K562 (cell line): ENCODE measurements around the gene DUSP10. TPM values are rescaled to one million over a fixed set of nuclear protein-coding genes. Genes with fewer than 3 reads are reported as not detected.

Source experiments
- ATAC-seq: fragments of 200-7000 bp; cut with Tn5 transposase; 3 replicates; pipeline ENCODE4 v1.9.1; 2020; ENCODE audit warnings: moderate library complexity
- BruUV-seq: library from RNA; stranded (reverse); fragments of 400-500 nt; replicated peaks from 2 replicates; lab custom pipeline; 2021; lab: Mats Ljungman, UMichigan
- CTCF ChIA-PET: fragments of 300-600 bp; formaldehyde crosslinking; extraction: SDS; loops from one replicate; lab custom pipeline; 2021; ENCODE audit warnings: low intra/inter-chr PET ratio; lab: Yijun Ruan, JAX
- POLR2A ChIA-PET: fragments of 300-600, 350-650 bp; sonication (Branson Sonifier 250); formaldehyde crosslinking; extraction: SDS; loops from one replicate; lab custom pipeline; 2021; ENCODE audit warnings: antibody characterized with exemption, inconsistent platforms; lab: Yijun Ruan, JAX
- DNase-seq, 4 experiments: peaks; one replicate each; pipeline versions ENCODE4 v3.0.0 to v3.0.0-alpha.2; 2011 to 2018; ENCODE audit warnings: low spot score in 3 of 4, mixed read lengths in 3 of 4; ENCODE audit errors: extremely low read depth in 1 of 4
- FAIRE-seq: peaks from 2 replicates; lab custom pipeline; 2011; peaks lifted over from hg19 to GRCh38; lab: Jason Lieb, UNC
- H2AFZ ChIP-seq: 2 replicates; pipeline ENCODE4 v1.6.0; 2011; ENCODE audit warnings: low read depth, low read length, control low read depth, inconsistent platforms
- H3K27ac ChIP-seq: fragments of 200-600 bp; 3 replicates; pipeline ENCODE4 v1.8.0; 2011; ENCODE audit warnings: low read depth, mild to moderate bottlenecking, control low read depth, inconsistent platforms, low read length, moderate library complexity, mixed read lengths; ENCODE audit errors: extremely low read depth
- H3K27me3 ChIP-seq, 2 experiments: fragments of 300-600 bp in 1 of 2; 2 replicates in 1 of 2; 3 replicates in 1 of 2; pipeline versions ENCODE4 v1.6.0 to v1.8.0; 2011; ENCODE audit warnings: inconsistent platforms in 2 of 2, low read length in 2 of 2, mild to moderate bottlenecking in 1 of 2, mixed read lengths in 1 of 2, moderate library complexity in 1 of 2; ENCODE audit not compliant: control insufficient read depth in 2 of 2, insufficient read depth in 2 of 2
- H3K36me3 ChIP-seq: fragments of 300-600 bp; 3 replicates; pipeline ENCODE4 v1.8.0; 2011; ENCODE audit warnings: mild to moderate bottlenecking, low read length, inconsistent platforms; ENCODE audit not compliant: control insufficient read depth, insufficient read depth
- H3K4me1 ChIP-seq, 2 experiments: fragments of 200-600 bp in 1 of 2; replicated peaks in 1 of 2; 2 replicates in 1 of 2; 3 replicates in 1 of 2; pipeline versions ENCODE4 v1.5.1 to v1.8.0; 2011; ENCODE audit warnings: inconsistent platforms in 2 of 2, low read length in 2 of 2, mild to moderate bottlenecking in 1 of 2, mixed read lengths in 1 of 2, moderate library complexity in 1 of 2; ENCODE audit not compliant: control insufficient read depth in 2 of 2, insufficient read depth in 2 of 2
- H3K4me2 ChIP-seq: 2 replicates; pipeline ENCODE4 v1.6.1; 2011; ENCODE audit warnings: low read length, control low read depth, inconsistent platforms, mixed read lengths; ENCODE audit not compliant: insufficient read depth
- H3K4me3 ChIP-seq: fragments of 200-600 bp; sonication (generic), shearing (Covaris generic); 2 replicates; pipeline ENCODE4 v1.5.1; 2016; ENCODE audit warnings: control low read depth, inconsistent platforms
- H3K79me2 ChIP-seq: fragments of 200-600 bp; 3 replicates; pipeline ENCODE4 v1.8.0; 2011; ENCODE audit warnings: low read length, inconsistent platforms; ENCODE audit not compliant: control insufficient read depth, insufficient read depth
- H3K9ac ChIP-seq, 2 experiments: 2 replicates each; pipeline versions ENCODE4 v1.6.0 to v1.6.1; 2011; ENCODE audit warnings: low read depth in 2 of 2, low read length in 2 of 2, control low read depth in 1 of 2, inconsistent platforms in 1 of 2, mild to moderate bottlenecking in 1 of 2, mixed read lengths in 1 of 2; ENCODE audit not compliant: insufficient read depth in 1 of 2
- H3K9me1 ChIP-seq: one replicate; pipeline ENCODE4 v1.6.0; 2011; ENCODE audit warnings: inconsistent platforms, mild to moderate bottlenecking, low read length, moderate library complexity; ENCODE audit not compliant: control insufficient read depth, insufficient read depth
- H3K9me3 ChIP-seq: replicated peaks from 2 replicates; pipeline ENCODE4 v1.5.1; 2011; ENCODE audit warnings: low read depth, low read length, inconsistent platforms; ENCODE audit not compliant: control insufficient read depth, insufficient read depth
- H4K20me1 ChIP-seq: replicated peaks from 2 replicates; pipeline ENCODE4 v1.6.1; 2011; ENCODE audit warnings: low read length, inconsistent platforms, mixed read lengths; ENCODE audit not compliant: control insufficient read depth, insufficient read depth
- ATF3 ChIP-seq, 2 experiments: fragments of 450-650 bp in 1 of 2; sonication (generic) in 1 of 2; formaldehyde crosslinking in 1 of 2; IDR thresholded peaks in 1 of 2; conservative IDR thresholded peaks in 1 of 2; 2 replicates each; pipeline versions ENCODE4 v1.6.1 to v1.8.1; 2016 to 2023; ENCODE audit warnings: mild to moderate bottlenecking in 2 of 2, moderate library complexity in 2 of 2, inconsistent platforms in 1 of 2, missing genetic modification reagents in 1 of 2
- BRF1 ChIP-seq: IDR thresholded peaks from 3 replicates; pipeline ENCODE4 v1.6.1; 2011; ENCODE audit warnings: borderline replicate concordance, mild to moderate bottlenecking; ENCODE audit not compliant: insufficient read length; ENCODE audit errors: extremely low read depth
- CCAR2 ChIP-seq: fragments of 200-400 bp; formaldehyde crosslinking; IDR thresholded peaks from 2 replicates; pipeline ENCODE4 v1.6.1; 2017; ENCODE audit warnings: mild to moderate bottlenecking, low read depth, low read length
- CREB3 ChIP-seq: fragments of 450-650 bp; conservative IDR thresholded peaks from 2 replicates; pipeline ENCODE4 v1.6.1; 2016; ENCODE audit warnings: missing genetic modification characterization, low read depth, mild to moderate bottlenecking, missing compliant biosample characterization, moderate library complexity
- DMBX1 ChIP-seq: fragments of 250-450 bp; sonication (Bioruptor Pico); IDR thresholded peaks from 2 replicates; pipeline ENCODE4 v1.8.0; 2022; ENCODE audit warnings: inconsistent platforms, mild to moderate bottlenecking, moderate library complexity, borderline replicate concordance
- E2F3 ChIP-seq: fragments of 250-450 bp; sonication (Bioruptor Pico); IDR thresholded peaks from 2 replicates; pipeline ENCODE4 v1.4.0; 2020; ENCODE audit warnings: mild to moderate bottlenecking
- GABPB1 ChIP-seq: sonication (generic); formaldehyde crosslinking; IDR thresholded peaks from 2 replicates; pipeline ENCODE4 v1.8.0; 2022; ENCODE audit warnings: mild to moderate bottlenecking, missing genetic modification reagents
- RFX1 ChIP-seq: fragments of 450-650 bp; IDR thresholded peaks from 2 replicates; pipeline ENCODE4 v1.6.1; 2016; ENCODE audit warnings: mild to moderate bottlenecking, moderate library complexity
- SMARCE1 ChIP-seq: fragments of 450-650 bp; IDR thresholded peaks from 2 replicates; pipeline ENCODE4 v1.7.1; 2016; ENCODE audit warnings: mild to moderate bottlenecking
- ZBTB1 ChIP-seq: sonication (generic); formaldehyde crosslinking; IDR thresholded peaks from 2 replicates; pipeline ENCODE4 v1.8.1; 2023; ENCODE audit warnings: missing genetic modification reagents, low read depth, mild to moderate bottlenecking, borderline replicate concordance
- ZNF639 ChIP-seq, 2 experiments: fragments of 200-800 bp in 1 of 2; sonication (Bioruptor generic) in 1 of 2; sonication (generic) in 1 of 2; formaldehyde crosslinking in 1 of 2; IDR thresholded peaks in 1 of 2; conservative IDR thresholded peaks in 1 of 2; 2 replicates each; pipeline versions ENCODE4 v1.5.0 to v1.6.1; 2016 to 2020; ENCODE audit warnings: missing compliant biosample characterization in 1 of 2, missing genetic modification characterization in 1 of 2, missing genetic modification reagents in 1 of 2
- WGBS: fragments of 100-300 bp; shearing (Covaris generic); methylation state at CpG from one replicate; pipeline ENCODE4 v1.1.6; 2016; ENCODE audit warnings: low coverage, mixed read lengths; ENCODE audit not compliant: insufficient coverage; ENCODE audit errors: missing lambda C conversion rate; 5-methylcytosine and 5-hydroxymethylcytosine counted together
- in situ Hi-C: fragments of 300-500 bp; cut with MboI; formaldehyde crosslinking; loops from 4 replicates; pipeline ENCODE4 v1.15.0; 2018; ENCODE audit warnings: inconsistent platforms, mixed read lengths
- intact Hi-C: fragments of 100-400 bp; cut with micrococcal nuclease; formaldehyde crosslinking; loops from 2 replicates; pipeline ENCODE4 v1.14.2; 2022
- polyA plus RNA-seq, 8 experiments: library from polyadenylated mRNA; depleted of rRNA in 4 of 8; stranded (reverse) in 5 of 8; unstranded in 3 of 8; fragments of >200 nt; fragmentation: Nextera tagmentation in 2 of 8; fragmentation: Illumina TruSeq in 1 of 8; extraction: Ambion mirVana in 2 of 8; extraction: Trizol in 1 of 8; gene quantifications; 2 replicates each; pipeline versions ENCODE4 v1.2.1 to v1.2.3, GENCODE V29; 2011 to 2014; ENCODE audit warnings: inconsistent platforms in 1 of 8, missing spikeins in 1 of 8
- total RNA-seq, 7 experiments: library from RNA; depleted of rRNA in 6 of 7; stranded (reverse); fragments of >200 nt in 6 of 7; fragmentation: Illumina TruSeq in 2 of 7; extraction: Trizol in 2 of 7; gene quantifications; 2 replicates each; pipeline versions ENCODE4 v1.2.1 to v1.2.3, GENCODE V29; 2011 to 2021; ENCODE audit warnings: low replicate concordance in 1 of 7
- TF ChIP-seq, protein P1 (sequence below), 3 experiments: fragments of 200-800 bp in 1 of 3; sonication (Bioruptor generic) in 1 of 3; sonication (generic) in 1 of 3; formaldehyde crosslinking in 1 of 3; IDR thresholded peaks; 2 replicates each; pipeline versions ENCODE4 v1.6.1 to v1.8.0; 2016 to 2022; ENCODE audit warnings: mild to moderate bottlenecking in 2 of 3, missing compliant biosample characterization in 2 of 3, missing genetic modification characterization in 2 of 3, missing genetic modification reagents in 1 of 3

Gene DUSP10
- total and polyA plus RNA-seq, 9 of the 15 experiments (the other 6 are each of a cell fraction or from before 2014, with no cell fraction given), result 1.7 to 8.3 (median 6.1) TPM

- no peak for TF ChIP-seq GABPB1 (CRISPR knock-in tag)
Observed at GRCh38 chr1:221709854-221710253, 32.0 kb downstream of the DUSP10 start (continued).

GRCh38 chr1:221708987-221709386, 32.9 kb downstream of the DUSP10 start:
- peaks cover 10 to 68% of the 10 kb centered on the region in 2 experiments for H3K4me1 ChIP-seq
- H3K9ac ChIP-seq, result peak overlapping the region in 1 of 2 experiments; percentile 59; a peak in 1 of 4 replicates
- ATAC-seq, result no peak
- H3K4me2 ChIP-seq, result no peak overlapping the region
- no peak overlapping the region for H3K4me3 ChIP-seq
- peaks cover 20% of the 10 kb centered on the region for H3K79me2 ChIP-seq
- H4K20me1 ChIP-seq, result no peaks in the 10 kb centered on the region
- WGBS, result 33% methylated on average over 3 of the region's 3 CpGs
- no peaks in the 10 kb centered on the region for H3K27me3 ChIP-seq
- H2AFZ ChIP-seq, result peak overlapping the region; percentile 79
- in situ Hi-C loops (no loop called here), intact Hi-C loops (loop anchor here (1.0 to 2.0 kb wide), 3 partner anchors 14 to 34 kb away; partner anchors contain the start of gene DUSP10)
- FAIRE-seq, result no peak
- POLR2A ChIA-PET, result interaction anchor here (0.6 to 3.9 kb wide), 5 partner anchors 10 to 1607 kb away, joined by 3 to 17 read pairs (median 3); partner anchors contain the start of gene DUSP10
- no peak for DNase-seq
- no peaks in the 10 kb centered on the region for H3K9me1 ChIP-seq
- CTCF ChIA-PET, result no interaction called here
- no peaks in the 10 kb centered on the region for H3K9me3 ChIP-seq
- no TSS peak for BruUV-seq
- H3K36me3 ChIP-seq, result peaks cover 19% of the 10 kb centered on the region
- peak overlapping the region; percentile 86; the same call in 2 of the 3 replicates for H3K27ac ChIP-seq
- TF ChIP-seq, protein P1, sequence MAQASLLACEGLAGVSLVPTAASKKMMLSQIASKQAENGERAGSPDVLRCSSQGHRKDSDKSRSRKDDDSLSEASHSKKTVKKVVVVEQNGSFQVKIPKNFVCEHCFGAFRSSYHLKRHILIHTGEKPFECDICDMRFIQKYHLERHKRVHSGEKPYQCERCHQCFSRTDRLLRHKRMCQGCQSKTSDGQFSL (CRISPR knock-in tag; IDR thresholded peaks at IDR 0.05), result no peak
- TF ChIP-seq, protein P1 (tag; IDR thresholded peaks at IDR 0.05), result 0 out of 4 replicates have a peak, but pooled peaks of 1 of the 2 experiments have one; percentile 36
- 0 out of 4 replicates have a peak, but pooled peaks of 1 of the 2 experiments have one; percentile 23 for TF ChIP-seq ZNF639 (CRISPR knock-in tag; conservative IDR thresholded peaks at IDR 0.05 in 1 of 2, IDR thresholded peaks at IDR 0.05 in 1 of 2)
- no peak for TF ChIP-seq CCAR2
- TF ChIP-seq E2F3, result peak; percentile 44; the same call in 1 of the 2 replicates
- TF ChIP-seq SMARCE1, result no peak
- no peak for TF ChIP-seq BRF1
- TF ChIP-seq CREB3 (tag), result peak; percentile 59; the same call in 1 of the 2 replicates
- peak; percentile 80; the same call in 1 of the 2 replicates for TF ChIP-seq DMBX1 (CRISPR knock-in tag)
- TF ChIP-seq RFX1, result peak; percentile 70
- TF ChIP-seq ZBTB1, result no peak
- TF ChIP-seq ATF3 (IDR thresholded peaks at IDR 0.05), result peak; percentile 67
- no peak for TF ChIP-seq ATF3 (CRISPR knock-in tag; conservative IDR thresholded peaks at IDR 0.05)
